Measurements from ENCODE around the gene HHIPL1.

The HHIPL1 gene

GRCh38 chr14:99704037-99704436, 59.1 kb downstream of the HHIPL1 start:
- Histone ChIP-seq H3K27ac (no peak overlapping the region), H3K4me3 (ENCODE audit: low read depth, low read length) (no peak overlapping the region), H3K9me3 (ENCODE audit: severe bottlenecking) (peaks cover 13% of the 10 kb centered on the region), H3K27me3 (ENCODE audit: insufficient read depth, low read depth, severe bottlenecking) (no peaks in the 10 kb centered on the region), H3K36me3 (no peaks in the 10 kb centered on the region)
- DNase-seq, result no peak
- no peak for TF ChIP-seq CTCF (IDR thresholded peaks at IDR 0.05; ENCODE audit: low read depth, low read length)

GRCh38 chr14:99706107-99706900, 61.4 kb downstream of the HHIPL1 start:
- H3K4me3 ChIP-seq (ENCODE audit: low read depth, low read length), result no peak overlapping the region
- H3K27me3 ChIP-seq (ENCODE audit: insufficient read depth, low read depth, severe bottlenecking), result no peaks in the 10 kb centered on the region
- H3K36me3 ChIP-seq, result no peaks in the 10 kb centered on the region
- no peak for TF ChIP-seq CTCF (IDR thresholded peaks at IDR 0.05; ENCODE audit: low read depth, low read length)
- H3K27ac ChIP-seq, result no peak overlapping the region
- H3K9me3 ChIP-seq (ENCODE audit: severe bottlenecking), result peaks cover 13% of the 10 kb centered on the region
- DNase-seq, result no peak

- DNase-seq, result no peak
- H3K9me3 ChIP-seq (ENCODE audit: severe bottlenecking), result peaks cover 10% of the 10 kb centered on the region
- no peaks in the 10 kb centered on the region for H3K36me3 ChIP-seq
- H3K4me3 ChIP-seq (ENCODE audit: low read depth, low read length), result no peak overlapping the region
- no peak for TF ChIP-seq CTCF (IDR thresholded peaks at IDR 0.05; ENCODE audit: low read depth, low read length)
- H3K27ac ChIP-seq, result no peak overlapping the region
- no peaks in the 10 kb centered on the region for H3K27me3 ChIP-seq (ENCODE audit: insufficient read depth, low read depth, severe bottlenecking)
These were observed 62.5 kb downstream of the HHIPL1 start for GRCh38 chr14:99707420-99707819.

- no peak for DNase-seq
- no peak for TF ChIP-seq CTCF (IDR thresholded peaks at IDR 0.05; ENCODE audit: low read depth, low read length)
- peaks cover 9% of the 10 kb centered on the region for H3K9me3 ChIP-seq (ENCODE audit: severe bottlenecking)
- no peaks in the 10 kb centered on the region for H3K27me3 ChIP-seq (ENCODE audit: insufficient read depth, low read depth, severe bottlenecking)
- no peaks in the 10 kb centered on the region for H3K36me3 ChIP-seq
- no peak overlapping the region for H3K4me3 ChIP-seq (ENCODE audit: low read depth, low read length)
- no peak overlapping the region for H3K27ac ChIP-seq
These were observed 63.0 kb downstream of the HHIPL1 start for GRCh38 chr14:99707921-99708320.

GRCh38 chr14:99708449-99708848, 63.5 kb downstream of the HHIPL1 start:
- Histone ChIP-seq H3K4me3 (ENCODE audit: low read depth, low read length) (no peak overlapping the region), H3K27me3 (ENCODE audit: insufficient read depth, low read depth, severe bottlenecking) (no peaks in the 10 kb centered on the region), H3K36me3 (no peaks in the 10 kb centered on the region), H3K9me3 (ENCODE audit: severe bottlenecking) (peaks cover 4% of the 10 kb centered on the region), H3K27ac (no peak overlapping the region)
- DNase-seq, result no peak
- TF ChIP-seq CTCF (IDR thresholded peaks at IDR 0.05; ENCODE audit: low read depth, low read length), result no peak

- Histone ChIP-seq H3K4me3 (ENCODE audit: low read depth, low read length) (no peak overlapping the region), H3K36me3 (no peaks in the 10 kb centered on the region), H3K27ac (no peak overlapping the region), H3K27me3 (ENCODE audit: insufficient read depth, low read depth, severe bottlenecking) (no peaks in the 10 kb centered on the region), H3K9me3 (ENCODE audit: severe bottlenecking) (no peaks in the 10 kb centered on the region)
- DNase-seq, result no peak
- TF ChIP-seq CTCF (IDR thresholded peaks at IDR 0.05; ENCODE audit: low read depth, low read length), result no peak
These were observed 69.0 kb downstream of the HHIPL1 start for GRCh38 chr14:99713972-99714371.

All from WERI-Rb-1 (cell line).